H1 (cell line): Measurements from ENCODE around the gene RNASE12. TPM values are rescaled to one million over a fixed set of nuclear protein-coding genes. Genes with fewer than 3 reads are reported as not detected.

Source experiments
- CTCF ChIA-PET: fragments of 300-600 bp; sonication (Branson Sonifier 250); formaldehyde crosslinking; loops from one replicate; lab custom pipeline; 2021; ENCODE audit not compliant: partially characterized antibody; lab: Charles Lee
- POLR2A ChIA-PET: fragments of 300-600 bp; sonication (Branson Sonifier 250); formaldehyde crosslinking; loops from one replicate; lab custom pipeline; 2021; ENCODE audit warnings: inconsistent platforms; ENCODE audit not compliant: partially characterized antibody; lab: Charles Lee
- DNase-seq, 2 experiments: peaks; one replicate each; pipeline versions ENCODE4 v3.0.0 to v3.0.0-alpha.2; 2010 to 2022; ENCODE audit warnings: low spot score in 2 of 2, low read depth in 1 of 2, mixed read lengths in 1 of 2
- FAIRE-seq: peaks from 2 replicates; lab custom pipeline; 2011; peaks lifted over from hg19 to GRCh38; lab: Jason Lieb, UNC
- H2AFZ ChIP-seq: 2 replicates; pipeline ENCODE4 v1.8.1; 2012; ENCODE audit warnings: low read length, inconsistent platforms
- H2AK5ac ChIP-seq: 2 replicates; pipeline ENCODE4 v1.6.1; 2013; ENCODE audit warnings: low read depth, low read length
- H2BK120ac ChIP-seq: replicated peaks from 2 replicates; pipeline ENCODE3; 2013; ENCODE audit warnings: low read depth, low read length, inconsistent platforms
- H2BK12ac ChIP-seq: 2 replicates; pipeline ENCODE4 v1.6.1; 2013; ENCODE audit warnings: low read depth, low read length
- H2BK15ac ChIP-seq: 2 replicates; pipeline ENCODE4 v1.6.1; 2013; ENCODE audit warnings: low read length
- H2BK20ac ChIP-seq: 2 replicates; pipeline ENCODE4 v1.6.1; 2013; ENCODE audit warnings: low read length
- H2BK5ac ChIP-seq: 2 replicates; pipeline ENCODE4 v1.6.1; 2013; ENCODE audit warnings: low read depth, low read length
- H3K14ac ChIP-seq: 2 replicates; pipeline ENCODE4 v1.6.1; 2013; ENCODE audit warnings: inconsistent platforms; ENCODE audit not compliant: insufficient read length
- H3K18ac ChIP-seq: 2 replicates; pipeline ENCODE4 v1.6.1; 2013; ENCODE audit warnings: low read length; ENCODE audit errors: extremely low read depth
- H3K23ac ChIP-seq: 2 replicates; pipeline ENCODE4 v1.6.1; 2013; ENCODE audit warnings: inconsistent platforms; ENCODE audit not compliant: insufficient read length
- H3K23me2 ChIP-seq: 2 replicates; pipeline ENCODE4 v1.6.1; 2013; ENCODE audit warnings: low read depth, low read length
- H3K27ac ChIP-seq: 2 replicates; pipeline ENCODE4 v1.6.1; 2011; ENCODE audit warnings: low read depth, low read length, inconsistent platforms
- H3K27me3 ChIP-seq, 4 experiments: replicated peaks in 1 of 4; 1 replicate in 1 of 4; 2 replicates in 3 of 4; pipeline versions ENCODE4 v1.6.1 to v1.8.1; 2011 to 2013; ENCODE audit warnings: low read length in 3 of 4, mild to moderate bottlenecking in 3 of 4, inconsistent platforms in 2 of 4, mixed read lengths in 2 of 4, moderate library complexity in 1 of 4; ENCODE audit not compliant: control insufficient read depth in 3 of 4, insufficient read depth in 3 of 4; ENCODE audit errors: extremely low read depth in 1 of 4
- H3K36me3 ChIP-seq, 4 experiments: 2 replicates each; pipeline versions ENCODE4 v1.6.1 to v1.8.1; 2011 to 2013; ENCODE audit warnings: mild to moderate bottlenecking in 4 of 4, low read length in 3 of 4, moderate library complexity in 2 of 4, control low read depth in 1 of 4, inconsistent platforms in 1 of 4; ENCODE audit not compliant: insufficient read depth in 4 of 4, control insufficient read depth in 2 of 4
- H3K4ac ChIP-seq: replicated peaks from 2 replicates; pipeline ENCODE3; 2013; ENCODE audit warnings: low read length, low read depth, mixed read lengths, inconsistent platforms; ENCODE audit not compliant: insufficient read length
- H3K4me1 ChIP-seq, 4 experiments: replicated peaks in 1 of 4; 1 replicate in 1 of 4; 2 replicates in 3 of 4; pipeline versions ENCODE4 v1.6.1 to v1.8.1; 2011 to 2013; ENCODE audit warnings: low read length in 3 of 4, inconsistent platforms in 2 of 4, mixed read lengths in 1 of 4; ENCODE audit not compliant: insufficient read depth in 4 of 4, control insufficient read depth in 3 of 4
- H3K4me2 ChIP-seq, 2 experiments: 2 replicates each; pipeline versions ENCODE4 v1.6.1 to v1.8.1; 2011 to 2013; ENCODE audit warnings: low read depth in 2 of 2, low read length in 2 of 2, control low read depth in 1 of 2, inconsistent platforms in 1 of 2, mild to moderate bottlenecking in 1 of 2; ENCODE audit not compliant: insufficient read depth in 1 of 2
- H3K4me3 ChIP-seq, 4 experiments: fragments of 200-600, 300-600 bp in 1 of 4; sonication (generic), shearing (Covaris generic), sonication (Bioruptor Twin) in 1 of 4; 2 replicates each; pipeline versions ENCODE4 v1.5.1 to v1.8.1; 2011 to 2016; ENCODE audit warnings: low read length in 4 of 4, low read depth in 3 of 4, control low read depth in 2 of 4, inconsistent platforms in 2 of 4, mild to moderate bottlenecking in 2 of 4, mixed read lengths in 1 of 4, moderate library complexity in 1 of 4; ENCODE audit not compliant: insufficient read depth in 2 of 4; ENCODE audit errors: extremely low read depth in 1 of 4
- H3K56ac ChIP-seq: replicated peaks from 2 replicates; pipeline ENCODE3; 2013; ENCODE audit warnings: low read depth, mild to moderate bottlenecking, mixed read lengths, low read length, inconsistent platforms; ENCODE audit not compliant: insufficient read length
- H3K79me1 ChIP-seq: 2 replicates; pipeline ENCODE4 v1.6.1; 2013; ENCODE audit warnings: low read depth, low read length, control low read depth
- H3K79me2 ChIP-seq, 2 experiments: 2 replicates each; pipeline versions ENCODE4 v1.6.1 to v1.8.1; 2012 to 2013; ENCODE audit warnings: low read length in 2 of 2, mild to moderate bottlenecking in 2 of 2, inconsistent platforms in 1 of 2; ENCODE audit not compliant: insufficient read depth in 2 of 2, control insufficient read depth in 1 of 2
- H3K9ac ChIP-seq, 4 experiments: replicated peaks in 1 of 4; 1 replicate in 1 of 4; 2 replicates in 3 of 4; pipeline versions ENCODE4 v1.6.1 to v1.8.1; 2011 to 2013; ENCODE audit warnings: low read depth in 3 of 4, low read length in 3 of 4, control low read depth in 2 of 4, mild to moderate bottlenecking in 2 of 4, moderate library complexity in 2 of 4, inconsistent platforms in 1 of 4; ENCODE audit errors: extremely low read depth in 1 of 4
- H3K9me3 ChIP-seq, 2 experiments: 2 replicates each; pipeline versions ENCODE4 v1.6.1 to v1.8.1; 2012 to 2013; ENCODE audit warnings: mild to moderate bottlenecking in 2 of 2, moderate library complexity in 2 of 2, control low read depth in 1 of 2, inconsistent platforms in 1 of 2, low read depth in 1 of 2, low read length in 1 of 2, mixed read lengths in 1 of 2; ENCODE audit not compliant: insufficient read depth in 2 of 2
- H4K20me1 ChIP-seq, 2 experiments: replicated peaks in 1 of 2; 2 replicates each; pipeline versions ENCODE3 to v1.8.1; 2011 to 2013; ENCODE audit warnings: inconsistent platforms in 2 of 2, low read length in 2 of 2, mild to moderate bottlenecking in 1 of 2; ENCODE audit not compliant: insufficient read depth in 2 of 2, control insufficient read depth in 1 of 2
- H4K5ac ChIP-seq: 2 replicates; pipeline ENCODE4 v1.6.1; 2013; ENCODE audit warnings: low read length, low read depth, mixed read lengths, inconsistent platforms; ENCODE audit not compliant: insufficient read length
- H4K8ac ChIP-seq: 2 replicates; pipeline ENCODE4 v1.8.0; 2013; ENCODE audit warnings: mild to moderate bottlenecking, moderate library complexity, low read length, inconsistent platforms; ENCODE audit not compliant: insufficient read depth; ENCODE audit errors: extremely low read depth
- H4K91ac ChIP-seq: replicated peaks from 2 replicates; pipeline ENCODE3; 2013; ENCODE audit warnings: low read length, mixed read lengths, inconsistent platforms; ENCODE audit not compliant: insufficient read length
- ASH2L ChIP-seq: fragments of 200-600, 300-600 bp; sonication (generic); IDR thresholded peaks from one replicate; pipeline ENCODE4 v1.7.1; 2017; ENCODE audit warnings: low read length
- BACH1 ChIP-seq: IDR thresholded peaks from 2 replicates; pipeline ENCODE4 v1.6.1; 2012; ENCODE audit warnings: low read length, improper control_type of control experiment
- CREB1 ChIP-seq: IDR thresholded peaks from 2 replicates; pipeline ENCODE4 v1.6.1; 2012; ENCODE audit warnings: inconsistent platforms
- CTCF ChIP-seq, 3 experiments: IDR thresholded peaks; 1 replicate in 2 of 3; 2 replicates in 1 of 3; pipeline versions ENCODE4 v1.5.1 to v1.6.1; 2011; ENCODE audit warnings: low read length in 3 of 3, mild to moderate bottlenecking in 3 of 3, inconsistent platforms in 2 of 3, low read depth in 1 of 3, moderate library complexity in 1 of 3; ENCODE audit not compliant: insufficient read depth in 1 of 3; ENCODE audit errors: control extremely low read depth in 1 of 3
- KDM4A ChIP-seq: IDR thresholded peaks from one replicate; pipeline ENCODE4 v1.7.1; 2012; ENCODE audit warnings: low read depth, mild to moderate bottlenecking, moderate library complexity, low read length, inconsistent platforms; ENCODE audit not compliant: severe bottlenecking
- RBBP5 ChIP-seq: IDR thresholded peaks from 2 replicates; pipeline ENCODE4 v1.7.1; 2012; ENCODE audit warnings: low read depth, mild to moderate bottlenecking, inconsistent platforms, low read length, moderate library complexity, borderline replicate concordance
- TAF1 ChIP-seq: IDR thresholded peaks from 2 replicates; pipeline ENCODE4 v1.6.1; 2011; ENCODE audit warnings: mild to moderate bottlenecking, low read depth, low read length
- WGBS, 2 experiments: shearing (Covaris generic) in 1 of 2; methylation state at CpG; one replicate each; pipeline versions ENCODE4 v1.1.6 to v1.1.7; 2013 to 2015; ENCODE audit warnings: low lambda C conversion rate in 2 of 2, mixed read lengths in 2 of 2, inconsistent platforms in 1 of 2, low coverage in 1 of 2, missing lambda C conversion rate in 1 of 2; ENCODE audit not compliant: insufficient replicate concordance in 2 of 2, insufficient coverage in 1 of 2, insufficient read length in 1 of 2; ENCODE audit errors: extremely low coverage in 1 of 2, missing lambda C conversion rate in 1 of 2; 5-methylcytosine and 5-hydroxymethylcytosine counted together
- polyA plus RNA-seq, 7 experiments: library from polyadenylated mRNA; depleted of rRNA in 3 of 7; stranded (reverse) in 5 of 7; unstranded in 2 of 7; fragments of >200 nt in 5 of 7; fragments of 200-250 nt in 2 of 7; gene quantifications; 1 replicate in 5 of 7; 2 replicates in 1 of 7; 4 replicates in 1 of 7; pipeline versions ENCODE4 v1.2.1 to v1.2.3, GENCODE V29; 2011 to 2013; ENCODE audit warnings: missing spikeins in 2 of 7, mixed read lengths in 2 of 7
- total RNA-seq: library from RNA; stranded (reverse); fragmentation: NEBNext Ultra II Directional; extraction: Animal tissue kit (Norgen Biotek cat#: 25700); gene quantifications from 2 replicates; pipeline ENCODE4 v1.2.1, GENCODE V29; 2021

Gene RNASE12
- total and polyA plus RNA-seq, 2 of the 8 experiments (the other 6 are each of a cell fraction or from before 2014, with no cell fraction given): not detected

GRCh38 chr14:20632448-20632830 lies 41.3 kb upstream of the RNASE12 start:
- Histone ChIP-seq H3K79me1 (no peaks in the 10 kb centered on the region), H4K20me1 (no peaks in the 10 kb centered on the region), H3K4me2 (peak overlapping the region; percentile 86 to 91), H4K5ac (no peak overlapping the region), H2AFZ (no peak overlapping the region; the same call in 1 of the 2 replicates), H3K56ac (no peak overlapping the region), H2BK20ac (no peak overlapping the region), H4K91ac (no peak overlapping the region), H4K8ac (no peak overlapping the region), H2BK120ac (no peak overlapping the region), H3K79me2 (no peaks in the 10 kb centered on the region), H3K4me1 (peaks cover 0 to 6% (median 0%) of the 10 kb centered on the region in 4 experiments; a peak in 2 of 7 replicates), H3K27me3 (peaks cover 0 to 12% (median 4%) of the 10 kb centered on the region in 4 experiments; a peak in 3 of 7 replicates), H3K14ac (no peak overlapping the region), H2AK5ac (no peak overlapping the region), H2BK12ac (no peak overlapping the region), H3K9me3 (no peaks in the 10 kb centered on the region), H3K36me3 (no peaks in the 10 kb centered on the region), H2BK5ac (no peak overlapping the region), H3K18ac (no peak overlapping the region), H3K9ac (peak overlapping the region in 2 of 4 experiments; percentile 49 to 66; a peak in 3 of 7 replicates), H3K23ac (no peak overlapping the region), H3K4ac (no peak overlapping the region), H2BK15ac (no peak overlapping the region), H3K27ac (no peak overlapping the region), H3K4me3 (peak overlapping the region; percentile 76 to 96 (median 88)), H3K23me2 (peaks cover 23% of the 10 kb centered on the region)
- no peak for DNase-seq
- POLR2A ChIA-PET: interaction anchor here (0.9 kb wide), 1 partner anchor 13 kb away, joined by 4 read pairs; no protein-coding TSS in a partner anchor
- WGBS, 2 experiments: 2% methylated on average over 19 of the region's 19 CpGs; no CpG with 5 or more reads in 1 of the 2 experiments
- TF ChIP-seq ASH2L (peak; percentile 55), KDM4A (peak; percentile 20), RBBP5 (peak; percentile 64; the same call in 1 of the 2 replicates), CREB1 (no peak), TAF1 (0 out of 2 replicates have a peak, but pooled peaks have one; percentile 4), BACH1 (0 out of 2 replicates have a peak, but pooled peaks have one; percentile 31), CTCF (IDR thresholded peaks at IDR 0.05; ENCODE audit: control extremely low read depth in 1 of 3, insufficient read depth in 1 of 3, low read depth in 1 of 3, low read length in 3 of 3) (no peak)
- CTCF ChIA-PET: interaction anchor here (0.7 to 3.1 kb wide), 10 partner anchors 10 to 59 kb away, joined by 3 to 16 read pairs (median 6); partner anchors contain the start of gene RNASE4
- FAIRE-seq: no peak
